Thyroid gland (tissue), 4 donors: ENCODE measurements around the gene CELF5. TPM values are rescaled to one million over a fixed set of nuclear protein-coding genes. Genes with fewer than 3 reads are reported as not detected.

Experiments
- DNase-seq, 2 donors: peaks; one replicate each; pipeline ENCODE4 v3.0.0-alpha.2; 2019
- H3K27ac ChIP-seq, 3 donors: fragments of 200-600 bp; sonication (generic); 1 replicate in 2 of 3; 2 replicates in 1 of 3; pipeline ENCODE4 v1.5.1; 2016 to 2019; ENCODE audit warnings: mild to moderate bottlenecking in 1 of 3, moderate library complexity in 1 of 3
- H3K27me3 ChIP-seq: fragments of 200-600 bp; sonication (generic); one replicate; pipeline ENCODE4 v1.5.1; 2019
- H3K36me3 ChIP-seq, 2 donors: fragments of 200-600 bp; sonication (generic); one replicate each; pipeline ENCODE4 v1.5.1; 2016 to 2019
- H3K4me1 ChIP-seq, 2 donors: fragments of 200-600 bp; sonication (generic); one replicate each; pipeline ENCODE4 v1.5.1; 2017 to 2019
- H3K4me3 ChIP-seq, 3 donors: fragments of 200-600 bp; sonication (generic); replicated peaks in 1 of 3; 1 replicate in 2 of 3; 2 replicates in 1 of 3; pipeline ENCODE4 v1.5.1; 2016; ENCODE audit warnings: mild to moderate bottlenecking in 1 of 3
- H3K9me3 ChIP-seq: fragments of 200-600 bp; sonication (generic); one replicate; pipeline ENCODE4 v1.5.1; 2017
- CTCF ChIP-seq, 6 experiments: fragments of 200-600 bp in 3 of 6; fragments of 450-650 bp in 3 of 6; sonication (generic) in 3 of 6; IDR thresholded peaks; one replicate each; pipeline ENCODE4 v1.5.1; 2016 to 2019; ENCODE audit warnings: antibody characterized with exemption in 6 of 6, mild to moderate bottlenecking in 2 of 6, inconsistent platforms in 1 of 6, moderate library complexity in 1 of 6
- POLR2A ChIP-seq, 2 donors: fragments of 450-650 bp; IDR thresholded peaks; one replicate each; pipeline ENCODE4 v1.6.1; 2017; ENCODE audit warnings: antibody characterized with exemption in 2 of 2, mild to moderate bottlenecking in 2 of 2, moderate library complexity in 1 of 2
- WGBS, 2 donors: methylation state at CpG; one replicate each; pipeline ENCODE4 v1.1.5; 2017; 5-methylcytosine and 5-hydroxymethylcytosine counted together
- intact Hi-C: fragments of 100-400 bp; cut with DNase I; formaldehyde crosslinking; loops from one replicate; pipeline ENCODE4 v1.15.1; 2023
- total RNA-seq, 4 donors: library from RNA; depleted of rRNA; stranded (reverse); fragments of >200 nt; gene quantifications; one replicate each; pipeline ENCODE4 v1.2.3, GENCODE V29; 2016

Gene CELF5
- total RNA-seq, 4 donors from 2014 or later: not detected

DNA sequence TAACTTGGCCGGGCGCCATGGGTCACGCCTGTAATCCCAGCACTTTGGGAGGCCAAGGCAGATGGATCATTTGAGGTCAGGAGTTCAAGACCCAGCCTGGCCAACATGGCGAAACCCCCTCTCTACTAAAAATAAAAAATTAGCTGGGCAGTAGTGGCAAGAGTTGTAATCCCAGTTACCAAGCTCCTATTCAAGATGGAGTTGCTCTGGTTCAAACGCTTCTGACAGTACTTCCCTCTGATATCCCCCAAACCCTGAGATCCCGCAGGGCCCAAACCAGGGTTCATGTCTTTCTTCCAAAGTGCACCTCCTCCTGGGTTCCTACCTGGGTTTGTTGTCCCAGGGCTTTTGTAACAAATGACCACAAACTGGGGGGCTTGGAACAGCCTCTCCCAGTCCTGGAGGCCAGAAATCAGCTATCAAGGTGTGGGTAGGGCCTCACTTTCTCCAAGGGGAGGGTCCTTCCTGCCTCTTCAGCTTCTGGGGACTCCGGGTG is 13.7 kb downstream of the CELF5 start:
- no peaks in the 10 kb centered on the region for H3K36me3 ChIP-seq
- intact Hi-C loops: no loop called here
- H3K4me3 ChIP-seq: no peak overlapping the region
- H3K4me1 ChIP-seq: no peaks in the 10 kb centered on the region
- TF ChIP-seq POLR2A (IDR thresholded peaks at IDR 0.05) (no peak), CTCF (IDR thresholded peaks at IDR 0.05) (no peak)
- no peaks in the 10 kb centered on the region for H3K27me3 ChIP-seq
- DNase-seq: no peak
- 90% methylated on average over 6 to 7 of the region's 7 CpGs for WGBS, 2 donors
- H3K9me3 ChIP-seq: no peaks in the 10 kb centered on the region
- H3K27ac ChIP-seq: no peak overlapping the region

DNA sequence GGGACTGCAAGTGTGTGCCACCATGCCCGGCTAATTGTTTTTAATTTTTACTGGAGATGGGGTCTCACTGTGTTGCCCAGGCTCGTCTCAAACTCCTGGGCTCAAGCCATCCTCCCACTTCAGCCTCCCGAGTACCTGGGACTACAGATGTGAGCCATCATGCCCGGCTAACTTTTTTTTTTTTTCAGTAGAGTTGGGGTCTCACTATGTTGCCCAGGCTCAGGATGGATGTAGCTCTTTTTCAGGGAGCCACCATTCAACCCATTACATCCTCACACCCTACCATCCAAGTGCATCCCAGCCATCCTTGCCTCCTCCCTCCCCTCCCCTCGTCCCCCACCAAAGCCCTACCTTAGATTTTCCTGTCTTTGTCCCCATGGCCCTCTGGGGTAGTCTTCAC is 14.9 kb downstream of the CELF5 start:
- intact Hi-C loops: no loop called here
- Histone ChIP-seq H3K4me3 (no peak overlapping the region), H3K27ac (no peak overlapping the region), H3K36me3 (no peaks in the 10 kb centered on the region), H3K27me3 (no peaks in the 10 kb centered on the region), H3K4me1 (no peaks in the 10 kb centered on the region), H3K9me3 (no peaks in the 10 kb centered on the region)
- WGBS, 2 donors: 88 to 89% methylated on average over 5 of the region's 5 CpGs
- no peak for DNase-seq
- TF ChIP-seq CTCF (IDR thresholded peaks at IDR 0.05) (no peak), POLR2A (IDR thresholded peaks at IDR 0.05) (no peak)

- WGBS, 2 donors: 40 to 44% methylated on average over 23 of the region's 23 CpGs
- no peak overlapping the region for H3K27ac ChIP-seq
- H3K4me1 ChIP-seq: no peaks in the 10 kb centered on the region
- H3K27me3 ChIP-seq: no peaks in the 10 kb centered on the region
- H3K4me3 ChIP-seq: no peak overlapping the region
- TF ChIP-seq CTCF (IDR thresholded peaks at IDR 0.05): no peak
- no peak for TF ChIP-seq POLR2A (IDR thresholded peaks at IDR 0.05)
- peak in 1 of 2 donors; percentile 34 for DNase-seq
- no peaks in the 10 kb centered on the region for H3K36me3 ChIP-seq
- intact Hi-C loops: no loop called here
- no peaks in the 10 kb centered on the region for H3K9me3 ChIP-seq
These were observed 19.6 kb downstream of the CELF5 start for GRCh38 chr19:3243819-3244700.

DNA sequence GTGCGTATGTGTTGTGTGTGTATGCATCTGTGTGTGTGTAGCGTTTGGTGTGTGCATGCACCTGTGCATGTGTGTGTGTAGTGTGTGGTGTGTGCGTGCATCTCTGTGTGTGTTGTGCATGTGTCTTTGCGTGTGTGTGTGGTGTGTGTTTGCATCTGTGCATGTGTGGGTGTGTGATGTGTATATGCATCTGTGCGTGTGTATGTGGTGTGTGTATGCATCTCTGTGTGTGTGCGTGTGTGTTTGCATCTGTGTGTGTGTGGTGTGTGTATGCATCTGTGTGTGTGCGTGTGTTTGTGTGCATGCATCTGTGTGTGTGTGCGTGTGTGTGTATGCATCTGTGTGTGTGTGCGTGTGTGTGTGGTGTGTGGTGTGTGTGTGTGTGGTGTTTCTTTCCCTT is 20.6 kb downstream of the CELF5 start:
- no peaks in the 10 kb centered on the region for H3K27me3 ChIP-seq
- no peaks in the 10 kb centered on the region for H3K9me3 ChIP-seq
- WGBS, 2 donors: 85 to 89% methylated on average over 9 of the region's 9 CpGs
- no peak for DNase-seq
- no peaks in the 10 kb centered on the region for H3K36me3 ChIP-seq
- no peak overlapping the region for H3K4me3 ChIP-seq
- no peaks in the 10 kb centered on the region for H3K4me1 ChIP-seq
- intact Hi-C loops: no loop called here
- no peak overlapping the region for H3K27ac ChIP-seq
- TF ChIP-seq CTCF (IDR thresholded peaks at IDR 0.05) (no peak), POLR2A (IDR thresholded peaks at IDR 0.05) (no peak)

DNA sequence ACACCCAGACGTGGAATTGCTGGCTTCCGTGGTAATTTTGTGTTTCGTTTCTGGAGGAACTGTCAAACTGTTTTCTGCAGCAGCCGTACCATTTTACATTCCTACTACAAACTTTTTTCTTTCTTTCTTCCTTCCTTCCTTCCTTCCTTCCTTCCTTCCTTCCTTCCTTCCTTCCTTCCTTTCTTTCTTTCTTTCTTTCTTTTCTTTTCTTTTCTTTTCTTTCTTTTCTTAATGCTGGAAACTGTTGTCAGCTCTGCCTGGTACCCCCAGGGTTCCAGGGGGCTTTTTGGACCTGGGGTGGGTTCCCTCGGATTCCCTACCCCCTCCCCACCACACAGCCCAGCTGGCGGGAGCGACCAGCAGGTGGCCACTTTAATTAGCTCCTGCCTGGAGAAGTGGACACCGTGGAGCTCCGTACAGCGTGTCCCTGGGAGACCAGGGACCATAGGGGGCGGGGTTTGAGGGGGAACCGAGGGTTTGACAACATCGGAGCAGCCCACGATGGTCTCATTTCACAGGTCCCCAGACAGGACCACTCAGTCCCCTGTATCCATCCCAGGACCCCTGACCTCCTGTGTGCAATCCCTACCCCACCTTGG is 24.4 kb downstream of the CELF5 start:
- H3K4me1 ChIP-seq: no peaks in the 10 kb centered on the region
- H3K9me3 ChIP-seq: no peaks in the 10 kb centered on the region
- H3K27ac ChIP-seq: no peak overlapping the region
- DNase-seq: no peak
- no peak for TF ChIP-seq CTCF (IDR thresholded peaks at IDR 0.05)
- TF ChIP-seq POLR2A (IDR thresholded peaks at IDR 0.05): no peak
- intact Hi-C loops: no loop called here
- 38 to 45% methylated on average over 10 to 14 of the region's 14 CpGs for WGBS, 2 donors
- no peak overlapping the region for H3K4me3 ChIP-seq
- H3K27me3 ChIP-seq: no peaks in the 10 kb centered on the region
- H3K36me3 ChIP-seq: no peaks in the 10 kb centered on the region
